ENCODE results near the gene CADM4.

- TF ChIP-seq CTCF (IDR thresholded peaks at IDR 0.05; ENCODE audit: low read depth, low read length, poor library complexity, severe bottlenecking) (no peak), EZH2phosphoT487 (IDR thresholded peaks at IDR 0.05; ENCODE audit: borderline replicate concordance, low read length) (no peak)
Measured at GRCh38 chr19:43597876-43598275, 41.8 kb downstream of the CADM4 start.
